MM.1S (cell line): Measurements from ENCODE around the gene TNFRSF13B.
A peak's percentile ranks its signal among the peaks of the same experiment; 100 is the strongest.

Experiments used
- DNase-seq: peaks from one replicate; pipeline ENCODE4 v3.0.0-alpha.2; 2015
- H2AFZ ChIP-seq: fragments of 300-600 bp; sonication (generic); 2 replicates; pipeline ENCODE4 v1.6.0; 2016; ENCODE audit warnings: antibody characterized with exemption, low read length
- H3F3A ChIP-seq: fragments of 300-600 bp; sonication (generic); 2 replicates; pipeline ENCODE4 v1.6.1; 2016; ENCODE audit warnings: mild to moderate bottlenecking, antibody characterized with exemption, low read length, moderate library complexity, mixed read lengths; ENCODE audit not compliant: insufficient read depth
- H3K27ac ChIP-seq: fragments of 300-600 bp; sonication (generic); 2 replicates; pipeline ENCODE4 v1.5.1; 2016; ENCODE audit warnings: mild to moderate bottlenecking, low read length
- H3K27me3 ChIP-seq: fragments of 300-600 bp; sonication (generic); replicated peaks from 2 replicates; pipeline ENCODE4 v1.6.0; 2016; ENCODE audit warnings: low read length; ENCODE audit not compliant: insufficient read depth
- H3K36me3 ChIP-seq: fragments of 300-600 bp; sonication (generic); replicated peaks from 2 replicates; pipeline ENCODE4 v1.6.1; 2016; ENCODE audit warnings: mild to moderate bottlenecking, low read length, mixed read lengths; ENCODE audit not compliant: insufficient read depth
- H3K4me1 ChIP-seq: fragments of 300-600 bp; sonication (generic); 2 replicates; pipeline ENCODE4 v1.6.1; 2016; ENCODE audit warnings: low read length, mixed read lengths
- H3K4me2 ChIP-seq: fragments of 300-600 bp; sonication (generic); 2 replicates; pipeline ENCODE4 v1.6.0; 2016; ENCODE audit warnings: low read depth, low read length
- H3K4me3 ChIP-seq: fragments of 300-600 bp; sonication (generic); 2 replicates; pipeline ENCODE4 v1.5.1; 2016; ENCODE audit warnings: low read length, mixed read lengths
- H3K79me2 ChIP-seq: fragments of 300-600 bp; sonication (generic); 2 replicates; pipeline ENCODE4 v1.6.1; 2016; ENCODE audit warnings: mixed run types, low read length, mixed read lengths
- H3K9ac ChIP-seq: fragments of 300-600 bp; sonication (generic); 2 replicates; pipeline ENCODE4 v1.6.1; 2016; ENCODE audit warnings: low read length, mixed read lengths
- H3K9me2 ChIP-seq: fragments of 300-600 bp; sonication (generic); replicated peaks from 2 replicates; pipeline ENCODE4 v1.6.1; 2016; ENCODE audit warnings: mild to moderate bottlenecking, low read length, mixed read lengths; ENCODE audit not compliant: insufficient read depth
- H3K9me3 ChIP-seq: fragments of 300-600 bp; sonication (generic); replicated peaks from 2 replicates; pipeline ENCODE4 v1.6.1; 2016; ENCODE audit warnings: mild to moderate bottlenecking, low read length, mixed read lengths; ENCODE audit not compliant: insufficient read depth
- H4K20me1 ChIP-seq: fragments of 300-600 bp; sonication (generic); 2 replicates; pipeline ENCODE4 v1.6.1; 2016; ENCODE audit warnings: mild to moderate bottlenecking, low read length, moderate library complexity, mixed read lengths; ENCODE audit not compliant: insufficient read depth
- EZH2 ChIP-seq: fragments of 300-600 bp; sonication (generic); optimal IDR thresholded peaks from 2 replicates; pipeline ENCODE3; 2017; ENCODE audit warnings: low read depth, mild to moderate bottlenecking, antibody characterized with exemption, low read length, mixed read lengths
- EZH2phosphoT487 ChIP-seq: fragments of 300-600 bp; sonication (generic); IDR thresholded peaks from 2 replicates; pipeline ENCODE4 v1.6.1; 2018; ENCODE audit warnings: antibody characterized with exemption, low read length
- TF ChIP-seq, protein P1 (sequence below): fragments of 300-600 bp; sonication (generic); IDR thresholded peaks from 2 replicates; pipeline ENCODE4 v1.5.1; 2016; ENCODE audit warnings: antibody characterized with exemption, low read length, mixed read lengths

TNFRSF13B gene

DNA sequence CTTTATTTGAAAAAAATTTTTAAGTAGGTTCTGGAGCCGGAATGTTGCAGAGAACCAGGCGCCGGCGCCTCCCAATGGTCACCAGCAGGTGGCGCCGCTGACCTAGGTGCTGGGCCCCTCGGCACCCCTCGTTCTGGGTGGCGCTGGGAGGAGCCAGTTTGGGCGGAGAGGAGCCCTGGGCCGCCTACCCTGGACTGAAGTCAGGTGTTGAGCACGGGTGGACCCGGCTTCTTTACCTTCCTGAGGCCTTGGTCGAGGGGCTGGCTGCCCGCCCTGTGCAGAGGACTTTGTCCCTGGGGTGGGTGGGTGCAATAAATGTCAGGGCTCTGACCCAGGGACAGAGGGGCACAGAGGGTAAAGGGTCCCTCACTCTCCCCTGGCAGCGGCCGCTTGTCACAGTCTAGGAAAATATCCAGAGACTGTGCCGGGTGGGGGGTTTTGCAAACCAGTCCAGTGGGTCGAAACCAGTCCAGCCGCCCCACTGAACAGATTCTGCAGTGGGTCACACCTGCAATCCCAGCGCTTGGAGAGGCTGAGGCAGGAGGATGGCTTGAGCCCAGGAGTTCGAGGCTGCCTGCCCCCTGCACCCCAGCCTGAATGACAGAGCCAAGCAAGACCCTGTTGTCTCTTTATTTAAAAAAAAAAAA lies 30.1 kb upstream of the TNFRSF13B start:
- no peak overlapping the region for H2AFZ ChIP-seq
- H3K27me3 ChIP-seq = no peaks in the 10 kb centered on the region
- no peaks in the 10 kb centered on the region for H3K4me1 ChIP-seq
- no peaks in the 10 kb centered on the region for H3K79me2 ChIP-seq
- no peaks in the 10 kb centered on the region for H4K20me1 ChIP-seq
- H3K4me3 ChIP-seq = no peak overlapping the region
- peak overlapping the region; percentile 50; the same call in 1 of the 2 replicates for H3K4me2 ChIP-seq
- peak; percentile 79 for DNase-seq
- no peaks in the 10 kb centered on the region for H3K36me3 ChIP-seq
- H3F3A ChIP-seq = no peaks in the 10 kb centered on the region
- no peak overlapping the region for H3K27ac ChIP-seq
- no peaks in the 10 kb centered on the region for H3K9me3 ChIP-seq
- no peak for TF ChIP-seq EZH2phosphoT487
- TF ChIP-seq EZH2 = no peak
- TF ChIP-seq, protein P1, sequence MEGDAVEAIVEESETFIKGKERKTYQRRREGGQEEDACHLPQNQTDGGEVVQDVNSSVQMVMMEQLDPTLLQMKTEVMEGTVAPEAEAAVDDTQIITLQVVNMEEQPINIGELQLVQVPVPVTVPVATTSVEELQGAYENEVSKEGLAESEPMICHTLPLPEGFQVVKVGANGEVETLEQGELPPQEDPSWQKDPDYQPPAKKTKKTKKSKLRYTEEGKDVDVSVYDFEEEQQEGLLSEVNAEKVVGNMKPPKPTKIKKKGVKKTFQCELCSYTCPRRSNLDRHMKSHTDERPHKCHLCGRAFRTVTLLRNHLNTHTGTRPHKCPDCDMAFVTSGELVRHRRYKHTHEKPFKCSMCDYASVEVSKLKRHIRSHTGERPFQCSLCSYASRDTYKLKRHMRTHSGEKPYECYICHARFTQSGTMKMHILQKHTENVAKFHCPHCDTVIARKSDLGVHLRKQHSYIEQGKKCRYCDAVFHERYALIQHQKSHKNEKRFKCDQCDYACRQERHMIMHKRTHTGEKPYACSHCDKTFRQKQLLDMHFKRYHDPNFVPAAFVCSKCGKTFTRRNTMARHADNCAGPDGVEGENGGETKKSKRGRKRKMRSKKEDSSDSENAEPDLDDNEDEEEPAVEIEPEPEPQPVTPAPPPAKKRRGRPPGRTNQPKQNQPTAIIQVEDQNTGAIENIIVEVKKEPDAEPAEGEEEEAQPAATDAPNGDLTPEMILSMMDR = peak; percentile 90
- H3K9me2 ChIP-seq = no peaks in the 10 kb centered on the region
- no peak overlapping the region for H3K9ac ChIP-seq

DNA sequence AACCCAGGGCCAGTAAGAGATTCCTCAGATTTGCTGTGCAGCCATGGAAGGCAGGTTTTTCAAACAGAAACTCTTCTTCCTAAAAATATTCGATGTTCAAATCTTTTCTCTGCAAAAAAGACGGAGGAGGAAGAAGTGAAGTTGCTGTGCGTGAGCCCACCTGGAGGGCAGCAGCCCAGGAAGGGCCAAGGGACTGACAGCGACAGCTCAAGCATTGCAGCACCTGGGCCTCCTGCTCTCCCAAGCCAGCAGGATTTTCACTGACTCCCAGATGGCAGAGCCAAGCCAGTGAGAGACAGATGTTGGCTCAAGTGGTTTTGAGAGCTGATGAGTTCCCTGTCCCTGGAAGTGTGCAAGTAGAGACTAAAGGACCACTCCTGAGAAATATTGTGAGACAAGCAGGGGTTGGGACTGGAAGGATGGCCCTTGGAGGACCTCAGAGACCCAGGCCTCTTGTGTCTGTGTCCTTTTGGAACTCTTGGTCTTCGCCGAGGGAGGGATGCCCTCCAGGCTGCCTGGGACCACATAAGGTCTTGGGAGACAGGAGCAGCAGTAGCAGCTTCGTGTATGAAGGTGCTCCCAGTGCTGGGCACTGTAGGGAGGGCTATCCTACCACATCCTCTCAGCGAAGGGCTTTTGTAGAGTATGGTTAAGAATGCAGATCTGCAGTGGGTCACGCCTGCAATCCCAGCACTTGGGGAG lies 29.3 kb upstream of the TNFRSF13B start:
- Histone ChIP-seq H3K9ac (no peak overlapping the region), H3K27me3 (no peaks in the 10 kb centered on the region), H3K4me3 (no peak overlapping the region), H3K36me3 (no peaks in the 10 kb centered on the region), H3K4me1 (no peaks in the 10 kb centered on the region), H3K9me2 (no peaks in the 10 kb centered on the region), H3K4me2 (no peak overlapping the region), H3K79me2 (no peaks in the 10 kb centered on the region), H2AFZ (no peak overlapping the region), H3F3A (no peaks in the 10 kb centered on the region), H3K9me3 (no peaks in the 10 kb centered on the region), H3K27ac (no peak overlapping the region), H4K20me1 (no peaks in the 10 kb centered on the region)
- TF ChIP-seq EZH2phosphoT487 (no peak), EZH2 (no peak)
- TF ChIP-seq, protein P1 = no peak
- DNase-seq = no peak

DNA sequence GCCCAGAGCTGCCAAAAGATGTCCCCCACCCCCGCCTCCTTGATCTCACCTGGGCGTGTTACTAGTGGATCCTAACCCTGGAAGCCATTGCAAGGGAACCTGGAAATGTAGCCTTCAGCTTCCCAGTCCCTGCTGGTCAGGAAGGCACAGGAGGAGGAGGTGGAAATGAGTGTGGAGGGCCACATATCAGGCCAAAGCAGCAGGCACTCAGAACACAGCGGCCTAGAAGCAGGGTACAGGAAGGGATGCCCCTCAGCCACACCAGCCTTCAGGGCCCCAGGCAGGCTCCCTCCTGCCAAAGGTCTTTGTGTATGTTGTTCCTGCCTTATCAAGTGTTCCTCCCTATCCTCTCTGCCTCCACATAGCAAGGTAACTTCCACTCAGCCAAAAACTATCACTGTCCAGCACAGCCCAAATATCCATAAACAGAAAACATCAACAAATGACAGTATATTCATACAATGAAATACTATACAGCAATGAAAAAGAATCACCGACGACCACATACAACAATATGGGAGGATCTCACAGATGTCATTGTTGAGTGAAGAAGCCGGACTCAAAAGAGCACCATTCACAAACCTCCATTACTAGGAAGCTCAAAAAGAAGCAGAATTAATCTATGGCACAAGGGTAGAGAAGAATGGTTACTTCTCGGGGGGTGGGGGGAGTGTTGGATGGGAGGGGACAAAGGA lies 28.2 kb upstream of the TNFRSF13B start:
- DNase-seq = no peak
- Histone ChIP-seq H3K9ac (no peak overlapping the region), H3K9me3 (no peaks in the 10 kb centered on the region), H3K4me2 (no peak overlapping the region), H3K4me1 (no peaks in the 10 kb centered on the region), H3K9me2 (no peaks in the 10 kb centered on the region), H3K27me3 (no peaks in the 10 kb centered on the region), H2AFZ (no peak overlapping the region), H3K36me3 (no peaks in the 10 kb centered on the region), H3K79me2 (no peaks in the 10 kb centered on the region), H3F3A (no peaks in the 10 kb centered on the region), H3K4me3 (no peak overlapping the region), H4K20me1 (no peaks in the 10 kb centered on the region), H3K27ac (no peak overlapping the region)
- TF ChIP-seq, protein P1 = no peak
- TF ChIP-seq EZH2phosphoT487 = no peak
- TF ChIP-seq EZH2 = no peak
